Stomach (tissue), 9 donors: ENCODE measurements around the gene MFGE8. TPM values are rescaled to one million over a fixed set of nuclear protein-coding genes. Genes with fewer than 3 reads are reported as not detected.

Experiments used
- DNase-seq, 2 donors: peaks; one replicate each; pipeline versions ENCODE4 v3.0.0 to v3.0.0-alpha.2; 2013 to 2019
- H3K27ac ChIP-seq, 5 donors: fragments of 200-600 bp in 4 of 5; sonication (generic) in 4 of 5; one replicate each; pipeline ENCODE4 v1.5.1; 2013 to 2019; ENCODE audit warnings: mild to moderate bottlenecking in 1 of 5, moderate library complexity in 1 of 5
- H3K27me3 ChIP-seq, 3 donors: fragments of 200-600 bp; sonication (generic); one replicate each; pipeline ENCODE4 v1.5.1; 2017 to 2019; ENCODE audit warnings: mixed run types in 1 of 3
- H3K36me3 ChIP-seq, 4 donors: fragments of 200-600 bp; sonication (generic); 1 replicate in 3 of 4; 2 replicates in 1 of 4; pipeline ENCODE4 v1.5.1; 2016 to 2019
- H3K4me1 ChIP-seq, 4 donors: fragments of 200-600 bp; sonication (generic); one replicate each; pipeline ENCODE4 v1.5.1; 2016 to 2019
- H3K4me3 ChIP-seq, 4 donors: fragments of 200-600 bp; sonication (generic) in 3 of 4; one replicate each; pipeline ENCODE4 v1.5.1; 2016 to 2019; ENCODE audit warnings: mild to moderate bottlenecking in 1 of 4
- H3K9me3 ChIP-seq, 4 donors: fragments of 200-600 bp; sonication (generic); one replicate each; pipeline ENCODE4 v1.5.1; 2016 to 2019
- EP300 ChIP-seq: sonication (generic); formaldehyde crosslinking; IDR thresholded peaks from one replicate; pipeline ENCODE4 v1.6.1; 2017; ENCODE audit warnings: antibody characterized with exemption
- POLR2A ChIP-seq, 4 donors: fragments of 450-650 bp; IDR thresholded peaks; one replicate each; pipeline ENCODE4 v1.6.1; 2016; ENCODE audit warnings: antibody characterized with exemption in 4 of 4, control low read depth in 2 of 4, mild to moderate bottlenecking in 1 of 4, moderate library complexity in 1 of 4
- POLR2AphosphoS5 ChIP-seq, 3 donors: sonication (generic); formaldehyde crosslinking; IDR thresholded peaks; one replicate each; pipeline ENCODE4 v1.6.1; 2016; ENCODE audit warnings: antibody characterized with exemption in 3 of 3
- WGBS, 5 donors: extraction: QIAGEN DNeasy Blood & Tissue Kit in 3 of 5; methylation state at CpG; one replicate each; pipeline versions ENCODE4 v1.1.5 to v1.1.7; 2013 to 2018; 5-methylcytosine and 5-hydroxymethylcytosine counted together
- intact Hi-C: fragments of 100-400 bp; cut with DNase I; formaldehyde crosslinking; loops from one replicate; pipeline ENCODE4 v1.15.1; 2023; ENCODE audit warnings: low total_unique reads
- polyA plus RNA-seq, 3 donors: library from polyadenylated mRNA; stranded (reverse); fragments of 200-250 nt; gene quantifications; one replicate each; pipeline ENCODE4 v1.2.3, GENCODE V29; 2013
- total RNA-seq, 5 donors: library from RNA; depleted of rRNA; stranded (reverse); fragments of >200 nt; gene quantifications; one replicate each; pipeline versions ENCODE4 v1.1.0 to v1.2.3, GENCODE V29; 2014 to 2016
- TF ChIP-seq, protein P1 (sequence below), 7 experiments: fragments of 450-650 bp in 4 of 7; fragments of 200-600 bp in 3 of 7; sonication (generic) in 3 of 7; IDR thresholded peaks; one replicate each; pipeline ENCODE4 v1.5.1; 2016 to 2019; ENCODE audit warnings: antibody characterized with exemption in 7 of 7, control low read depth in 2 of 7, mild to moderate bottlenecking in 1 of 7
- donor health status: healthy with polysubstance abuse.
- donor health status: Bipolar disorder and iron deficiency.
- donor health status: healthy.

The MFGE8 gene
- total and polyA plus RNA-seq, 8 donors = 39.3 to 380 (median 68.3) TPM

DNA sequence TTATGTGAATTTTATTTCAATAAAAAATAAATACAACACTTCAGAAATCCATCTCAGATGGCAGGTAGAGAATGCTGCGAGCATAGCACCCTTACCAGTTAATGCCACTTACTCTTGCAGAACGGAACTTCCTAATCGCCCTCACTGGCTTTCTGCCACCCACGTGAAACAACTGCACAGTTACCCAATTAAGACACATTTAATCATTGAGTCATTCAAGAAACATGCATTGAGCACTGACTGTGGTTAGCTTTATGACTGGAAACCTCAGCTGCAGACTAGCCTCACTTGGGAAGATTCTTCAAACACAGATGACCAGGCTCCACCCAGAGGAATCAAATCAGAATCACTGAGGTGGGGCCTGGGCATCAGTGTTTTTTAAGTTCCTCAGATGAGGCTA lies 5.6 kb upstream of the MFGE8 start:
- peaks cover 0 to 5% (median 0%) of the 10 kb centered on the region in 3 donors for H3K27me3 ChIP-seq
- no peaks in the 10 kb centered on the region for H3K36me3 ChIP-seq
- no peaks in the 10 kb centered on the region for H3K9me3 ChIP-seq
- peaks cover 0 to 9% (median 3%) of the 10 kb centered on the region in 4 donors for H3K4me1 ChIP-seq
- peak overlapping the region in 1 of 5 donors; percentile 7 for H3K27ac ChIP-seq
- WGBS, 5 donors = 20 to 32% (median 29%) methylated on average over 4 of the region's 4 CpGs
- H3K4me3 ChIP-seq = no peak overlapping the region
- DNase-seq = peak; percentile 45 to 47
- TF ChIP-seq POLR2AphosphoS5 (IDR thresholded peaks at IDR 0.05) (peak; percentile 15 to 59 (median 34)), POLR2A (IDR thresholded peaks at IDR 0.05) (no peak)
- intact Hi-C loops = no loop called here

DNA sequence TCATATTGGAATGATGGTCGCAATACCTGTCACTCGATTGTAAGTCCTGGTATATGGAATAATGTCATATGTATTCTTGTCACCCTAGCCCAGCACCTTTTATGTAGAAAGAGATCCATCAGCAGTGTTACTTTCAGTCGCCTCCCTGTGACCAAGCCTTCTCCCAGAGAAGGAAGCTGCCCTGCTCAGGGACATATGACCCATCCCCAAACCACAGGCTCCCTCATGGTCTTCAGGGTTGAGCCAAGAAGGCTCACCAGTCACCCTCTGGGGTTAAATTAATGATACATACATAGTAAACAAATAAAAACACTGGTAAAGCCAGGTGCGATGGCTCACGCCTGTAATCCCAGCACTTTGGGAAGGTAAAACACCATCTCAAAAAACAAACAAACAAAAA lies 4.6 kb upstream of the MFGE8 start:
- peak overlapping the region in 1 of 5 donors; percentile 8 for H3K27ac ChIP-seq

DNA sequence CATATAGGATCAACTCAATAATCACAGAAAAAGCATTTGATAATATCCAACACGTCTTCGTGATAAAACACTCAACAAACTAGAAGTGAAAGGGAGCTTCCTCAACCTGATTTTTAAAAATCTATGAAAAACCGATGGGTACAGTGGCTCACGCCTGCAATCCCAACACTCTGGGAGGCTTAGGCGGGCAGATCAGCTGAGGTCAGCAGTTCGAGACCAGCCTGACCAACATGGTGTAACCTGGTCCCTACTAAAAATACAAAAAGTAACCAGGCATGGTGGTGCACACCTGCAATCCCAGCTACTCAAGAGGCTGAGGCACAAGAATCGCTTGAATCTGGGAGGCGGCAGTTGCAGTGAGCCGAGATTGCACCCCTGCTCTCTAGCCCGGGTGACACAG lies 2.2 kb upstream of the MFGE8 start:
- no peak for DNase-seq
- WGBS, 5 donors = 85 to 94% (median 94%) methylated on average over 7 to 10 of the region's 10 CpGs
- TF ChIP-seq POLR2A (IDR thresholded peaks at IDR 0.05) = no peak
- TF ChIP-seq EP300 = no peak
- TF ChIP-seq, protein P1, sequence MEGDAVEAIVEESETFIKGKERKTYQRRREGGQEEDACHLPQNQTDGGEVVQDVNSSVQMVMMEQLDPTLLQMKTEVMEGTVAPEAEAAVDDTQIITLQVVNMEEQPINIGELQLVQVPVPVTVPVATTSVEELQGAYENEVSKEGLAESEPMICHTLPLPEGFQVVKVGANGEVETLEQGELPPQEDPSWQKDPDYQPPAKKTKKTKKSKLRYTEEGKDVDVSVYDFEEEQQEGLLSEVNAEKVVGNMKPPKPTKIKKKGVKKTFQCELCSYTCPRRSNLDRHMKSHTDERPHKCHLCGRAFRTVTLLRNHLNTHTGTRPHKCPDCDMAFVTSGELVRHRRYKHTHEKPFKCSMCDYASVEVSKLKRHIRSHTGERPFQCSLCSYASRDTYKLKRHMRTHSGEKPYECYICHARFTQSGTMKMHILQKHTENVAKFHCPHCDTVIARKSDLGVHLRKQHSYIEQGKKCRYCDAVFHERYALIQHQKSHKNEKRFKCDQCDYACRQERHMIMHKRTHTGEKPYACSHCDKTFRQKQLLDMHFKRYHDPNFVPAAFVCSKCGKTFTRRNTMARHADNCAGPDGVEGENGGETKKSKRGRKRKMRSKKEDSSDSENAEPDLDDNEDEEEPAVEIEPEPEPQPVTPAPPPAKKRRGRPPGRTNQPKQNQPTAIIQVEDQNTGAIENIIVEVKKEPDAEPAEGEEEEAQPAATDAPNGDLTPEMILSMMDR (IDR thresholded peaks at IDR 0.05) = no peak
- TF ChIP-seq POLR2AphosphoS5 (IDR thresholded peaks at IDR 0.05) = no peak
- Histone ChIP-seq H3K36me3 (peaks cover 0 to under 1% (median 0%) of the 10 kb centered on the region in 4 donors), H3K4me1 (peaks cover 11 to 34% (median 22%) of the 10 kb centered on the region in 4 donors), H3K9me3 (no peaks in the 10 kb centered on the region), H3K27ac (no peak overlapping the region), H3K4me3 (no peak overlapping the region), H3K27me3 (peaks cover 0 to 5% (median 0%) of the 10 kb centered on the region in 3 donors)
- intact Hi-C loops = no loop called here

More for the DNA sequence above, 4.6 kb upstream of the MFGE8 start:
- intact Hi-C loops = no loop called here
- Histone ChIP-seq H3K9me3 (no peaks in the 10 kb centered on the region), H3K4me3 (no peak overlapping the region), H3K27me3 (peaks cover 0 to 5% (median 0%) of the 10 kb centered on the region in 3 donors), H3K4me1 (peaks cover 4 to 15% (median 8%) of the 10 kb centered on the region in 4 donors), H3K36me3 (no peaks in the 10 kb centered on the region)
- no peak for DNase-seq
- WGBS, 5 donors = 70 to 88% (median 81%) methylated on average over 5 of the region's 5 CpGs
- TF ChIP-seq EP300 (no peak), POLR2AphosphoS5 (IDR thresholded peaks at IDR 0.05) (no peak), POLR2A (IDR thresholded peaks at IDR 0.05) (no peak)
- TF ChIP-seq, protein P1 (IDR thresholded peaks at IDR 0.05) = no peak

DNA sequence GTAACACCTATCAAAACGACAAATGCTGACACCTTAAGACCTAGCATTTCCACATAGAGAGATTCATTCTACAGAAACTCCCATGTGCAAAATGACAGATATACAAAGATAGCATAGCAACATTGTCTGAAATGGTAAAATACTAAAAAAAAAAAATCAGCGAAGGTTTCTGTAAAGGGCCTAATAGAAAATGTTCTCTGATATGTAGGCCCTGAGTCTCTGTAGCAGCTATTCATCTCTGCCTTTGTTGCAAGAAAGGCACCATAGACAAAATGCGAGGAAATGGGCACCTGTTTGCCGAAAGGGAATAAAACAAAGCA lies 631 bp upstream of the MFGE8 start:
- intact Hi-C loops = no loop called here
- peak overlapping the region; percentile 54 to 87 (median 76) for H3K4me3 ChIP-seq
- TF ChIP-seq, protein P1 (IDR thresholded peaks at IDR 0.05) = no peak
- TF ChIP-seq POLR2AphosphoS5 (IDR thresholded peaks at IDR 0.05) = no peak
- no peak for TF ChIP-seq EP300
- TF ChIP-seq POLR2A (IDR thresholded peaks at IDR 0.05) = no peak
- H3K4me1 ChIP-seq = peaks cover 11 to 48% (median 28%) of the 10 kb centered on the region in 4 donors
- WGBS, 5 donors = 40 to 57% (median 53%) methylated on average over 4 of the region's 4 CpGs
- no peak for DNase-seq
- no peaks in the 10 kb centered on the region for H3K9me3 ChIP-seq
- peaks cover 3 to 15% (median 14%) of the 10 kb centered on the region in 4 donors for H3K36me3 ChIP-seq
- peaks cover 0 to 5% (median 0%) of the 10 kb centered on the region in 3 donors for H3K27me3 ChIP-seq
- H3K27ac ChIP-seq = peak overlapping the region in 3 of 5 donors; percentile 78 to 85 (median 82)

DNA sequence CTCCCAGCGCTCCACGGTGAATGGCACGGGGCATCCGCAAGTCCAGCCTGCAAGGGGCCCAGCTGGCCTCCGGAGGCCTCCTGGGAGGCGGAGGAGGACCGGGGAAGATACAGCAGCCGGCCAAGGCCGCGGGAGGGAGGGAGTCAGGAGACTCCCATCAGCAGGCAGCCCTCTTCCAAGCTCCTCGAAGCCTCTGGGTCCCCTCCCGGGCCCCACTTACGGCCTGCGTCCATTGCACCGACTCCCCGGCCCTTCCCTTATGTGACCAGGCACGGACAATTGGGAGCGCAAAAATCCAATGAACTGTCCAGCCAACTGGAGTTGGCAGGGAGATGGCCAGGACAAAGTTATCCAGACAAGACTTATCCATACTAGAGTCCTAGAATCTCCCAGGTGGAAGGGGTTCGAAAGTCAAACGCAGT lies 668 bp downstream of the MFGE8 start:
- Histone ChIP-seq H3K9me3 (no peaks in the 10 kb centered on the region), H3K4me3 (peak overlapping the region; percentile 54 to 87 (median 76)), H3K27me3 (peaks cover 0 to 5% (median 0%) of the 10 kb centered on the region in 3 donors), H3K4me1 (peaks cover 12 to 54% (median 32%) of the 10 kb centered on the region in 4 donors), H3K36me3 (peaks cover 3 to 25% (median 16%) of the 10 kb centered on the region in 4 donors), H3K27ac (peak overlapping the region; percentile 1 to 85 (median 82))
- 8 to 40% (median 13%) methylated on average over 10 to 20 of the region's 20 CpGs for WGBS, 5 donors
- TF ChIP-seq, protein P1 (IDR thresholded peaks at IDR 0.05) = no peak
- TF ChIP-seq POLR2A (IDR thresholded peaks at IDR 0.05) (no peak), EP300 (no peak), POLR2AphosphoS5 (IDR thresholded peaks at IDR 0.05) (no peak)
- peak in 1 of 2 donors; percentile 67 for DNase-seq
- intact Hi-C loops = no loop called here
